HG03460 (cell line): ENCODE measurements around the gene SLC12A8.

Experiments used
- ATAC-seq: cut with Tn5 transposase; IDR thresholded peaks from one replicate; pipeline ENCODE4 v1.9.1; 2021; ENCODE audit not compliant: unreplicated experiment

SLC12A8 gene

GRCh38 chr3:125212509-125213363 is at the start of gene SLC12A8:
Gene SLC12A8 (minus strand): TSS chr3:125212748. CDS start chr3:125211349, 1,399 bp downstream.
- ATAC-seq: no peak

DNA sequence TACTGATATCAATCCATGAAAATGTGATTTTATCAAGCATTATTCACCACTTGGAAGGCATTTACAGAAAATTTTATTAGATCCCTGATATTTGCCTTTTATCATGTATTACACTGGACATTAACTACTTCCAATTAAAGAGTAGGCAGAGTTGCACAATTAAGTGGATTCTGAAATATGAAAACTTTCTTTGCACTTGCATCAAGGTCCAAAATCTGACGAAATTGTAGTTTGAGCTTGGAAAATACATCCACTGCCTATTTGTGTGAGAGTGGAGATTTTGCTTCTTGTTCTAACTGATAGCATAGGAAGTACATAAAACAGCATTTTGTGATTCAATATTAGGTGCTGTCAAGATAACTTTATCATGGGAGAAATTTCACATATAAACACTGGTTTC is 49.6 kb upstream of the SLC12A8 start:
- ATAC-seq: no peak

DNA sequence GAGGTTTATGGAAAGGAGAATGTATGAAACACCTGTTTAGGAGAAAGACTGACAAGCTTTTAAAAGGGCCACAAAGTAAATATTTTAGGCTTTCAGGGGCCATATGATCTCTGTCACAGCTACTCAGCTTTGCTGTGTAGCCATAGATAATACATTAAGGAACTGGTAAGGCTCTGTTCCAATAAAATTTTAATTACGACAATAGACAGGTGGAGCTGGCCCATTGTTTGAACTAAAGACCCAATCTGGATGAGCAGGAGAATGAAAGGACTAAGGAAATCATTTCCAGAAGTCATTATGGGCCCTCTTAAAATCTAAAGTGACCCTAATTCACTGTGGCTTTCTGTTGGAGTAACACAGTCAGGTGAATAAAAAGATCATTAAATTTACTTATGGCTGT is 48.5 kb upstream of the SLC12A8 start:
- no peak for ATAC-seq

DNA sequence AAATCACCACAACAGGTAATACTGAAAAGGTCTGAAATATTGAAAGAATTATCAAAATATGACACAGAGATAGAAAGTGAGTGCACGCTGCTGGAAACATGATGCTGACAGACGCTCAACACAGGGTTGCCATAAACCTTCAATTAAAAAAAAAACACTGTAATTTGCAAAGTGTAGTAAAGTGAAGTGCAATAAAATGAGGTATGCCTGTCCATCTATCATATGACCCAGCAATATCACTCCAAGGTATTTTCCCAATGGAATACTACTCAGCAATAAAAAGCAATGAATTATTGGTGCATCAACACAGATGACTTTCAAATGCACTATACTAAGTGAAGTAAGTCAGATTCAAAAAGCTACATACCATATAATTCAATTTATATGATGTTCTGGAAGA is 47.6 kb upstream of the SLC12A8 start:
- no peak for ATAC-seq

GRCh38 chr3:125257536-125257935 is 45.0 kb upstream of the SLC12A8 start:
- no peak for ATAC-seq

GRCh38 chr3:125256675-125257074 is 44.1 kb upstream of the SLC12A8 start:
- no peak for ATAC-seq

DNA sequence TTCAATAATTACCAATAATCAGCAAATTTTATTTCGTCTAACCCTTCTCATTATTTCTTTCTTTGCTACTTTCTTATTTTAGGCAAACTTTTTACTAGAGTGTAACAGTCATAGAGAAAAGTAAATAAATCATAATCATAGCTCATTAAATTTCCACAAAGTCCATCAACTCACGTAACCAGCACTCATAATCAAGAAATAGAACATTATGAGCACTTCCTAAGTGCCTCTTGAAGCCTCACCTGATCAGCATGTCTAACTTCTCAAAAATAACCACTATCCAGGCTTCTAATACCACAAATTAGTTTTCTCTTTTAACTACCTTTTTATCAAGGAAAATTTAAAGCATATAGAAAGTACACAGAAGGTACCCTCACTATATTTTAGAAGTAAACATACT is 38.4 kb upstream of the SLC12A8 start:
- no peak for ATAC-seq

- ATAC-seq: no peak
Measured at GRCh38 chr3:125246237-125246636, 33.7 kb upstream of the SLC12A8 start.

GRCh38 chr3:125245521-125245920 is 33.0 kb upstream of the SLC12A8 start:
- no peak for ATAC-seq

DNA sequence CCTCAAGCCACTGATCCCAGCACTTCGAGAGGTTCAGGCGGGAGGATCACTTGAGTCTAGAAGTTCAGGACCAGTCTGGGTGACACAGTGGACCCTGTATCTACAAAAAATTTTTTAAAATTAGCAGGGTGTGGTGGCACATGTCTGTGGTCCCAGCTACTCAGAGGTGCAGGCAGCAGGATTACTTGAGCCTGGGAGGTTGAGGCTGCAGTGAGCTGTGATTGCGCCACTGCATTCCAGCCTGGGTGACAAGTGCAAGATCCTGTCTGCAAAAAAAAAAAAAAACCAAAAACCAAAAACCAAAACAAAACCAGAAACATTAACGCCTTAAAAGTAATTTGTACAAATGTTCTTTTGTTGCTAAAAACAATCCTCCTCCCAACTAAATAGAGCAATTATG is 27.9 kb upstream of the SLC12A8 start:
- ATAC-seq: no peak

DNA sequence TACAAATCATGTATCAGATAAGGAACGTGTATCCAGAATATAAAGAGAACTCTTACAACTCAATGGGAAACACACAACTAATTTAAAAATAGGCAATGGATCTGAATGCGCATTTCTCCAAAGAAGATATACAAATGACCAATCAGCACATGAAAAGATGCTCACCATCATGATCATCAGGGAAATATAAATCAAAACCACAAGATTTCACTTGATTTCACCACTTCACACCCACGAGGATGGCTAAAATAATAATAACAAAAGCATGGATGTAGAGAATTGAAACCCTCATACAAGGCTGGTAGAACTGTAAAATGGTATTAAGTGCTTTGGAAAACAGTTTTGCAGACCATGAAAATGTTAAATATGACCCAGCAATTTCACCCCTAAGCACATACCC is 26.7 kb upstream of the SLC12A8 start:
- ATAC-seq: no peak

DNA sequence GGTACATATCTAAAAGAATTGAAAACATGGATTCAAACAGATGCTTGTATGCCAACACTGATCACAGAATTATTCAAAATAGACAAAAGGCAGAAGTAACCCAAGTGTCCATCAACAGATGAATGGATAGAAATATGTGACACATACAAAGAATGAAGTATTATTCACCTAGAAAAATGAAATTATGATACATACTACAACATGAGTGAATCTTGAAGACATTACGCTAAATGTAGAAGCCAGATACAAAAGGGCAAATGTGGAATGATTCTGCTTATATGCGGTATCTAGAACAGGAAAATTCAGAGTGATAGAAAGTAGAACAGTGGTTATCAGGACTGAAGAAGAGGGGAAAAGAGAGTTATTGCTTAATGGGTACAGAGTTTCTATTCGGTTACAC is 26.2 kb upstream of the SLC12A8 start:
- no peak for ATAC-seq

DNA sequence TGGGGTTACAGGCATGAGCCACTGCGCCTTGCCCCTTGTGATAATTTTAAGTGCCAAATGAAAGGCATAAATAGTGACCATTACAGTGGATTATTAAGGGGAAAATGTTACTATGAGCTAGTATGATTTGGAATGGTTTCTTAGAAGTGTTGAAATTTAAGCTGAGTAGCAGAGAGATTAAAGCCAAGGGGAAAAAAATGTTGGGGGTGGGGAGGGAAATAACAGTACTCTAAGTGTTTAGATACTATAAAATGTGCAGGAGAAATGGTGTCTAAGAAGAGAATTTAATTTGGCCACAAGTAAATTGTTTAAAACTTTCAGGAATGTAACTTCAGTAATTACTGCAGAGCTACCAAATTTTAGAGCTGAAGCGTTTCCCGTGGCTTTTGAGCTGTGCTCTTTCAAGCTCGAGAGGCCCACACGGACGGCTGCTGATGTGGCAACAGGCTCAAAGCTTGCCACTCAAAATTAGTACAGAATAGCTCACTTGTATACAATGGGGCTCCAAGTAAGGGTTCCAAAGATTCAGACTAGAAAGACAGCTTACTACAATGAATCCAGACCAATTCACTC is 23.9 kb upstream of the SLC12A8 start:
- ATAC-seq: no peak

GRCh38 chr3:125234831-125235230 is 22.3 kb upstream of the SLC12A8 start:
- ATAC-seq: no peak

DNA sequence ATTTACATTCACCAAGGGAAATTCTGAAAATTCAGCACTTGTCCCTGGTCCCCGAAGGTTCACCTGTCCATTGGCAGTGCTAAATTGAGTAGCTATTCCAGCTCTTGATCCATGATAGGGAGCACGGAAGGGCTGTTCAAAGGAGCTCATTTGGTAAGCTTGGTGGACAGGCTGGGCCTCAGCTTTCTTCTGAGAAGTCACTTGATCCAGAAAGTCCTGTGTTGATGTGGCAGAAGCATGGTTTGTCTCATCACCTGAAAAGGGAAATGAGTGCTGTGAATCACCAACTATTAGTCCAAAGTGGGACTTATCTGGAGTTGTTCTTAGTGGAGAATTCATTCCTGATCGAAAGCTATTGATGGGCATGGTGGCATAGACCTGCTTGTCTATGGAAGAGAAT is 19.9 kb upstream of the SLC12A8 start:
- no peak for ATAC-seq

DNA sequence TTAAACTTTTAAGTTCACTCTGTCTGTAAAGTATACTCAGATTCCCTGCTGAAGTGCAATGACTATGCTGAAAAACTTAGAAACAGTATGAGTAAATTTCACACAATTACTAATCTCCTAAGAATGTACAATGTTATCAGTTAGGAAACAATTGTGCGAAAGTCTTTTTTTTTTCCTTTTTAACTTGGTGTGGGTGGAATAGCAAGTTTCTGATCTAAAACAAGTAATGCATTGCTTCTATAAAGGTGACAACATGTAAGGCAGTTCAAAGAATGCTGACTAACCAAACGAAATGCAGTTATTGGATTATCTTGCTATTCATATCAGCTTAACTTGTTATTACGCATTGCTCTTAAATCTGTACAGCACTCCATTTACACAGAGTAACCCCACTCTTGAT is 19.3 kb upstream of the SLC12A8 start:
- ATAC-seq: no peak

- ATAC-seq: no peak
Measured at GRCh38 chr3:125229707-125230106, 17.2 kb upstream of the SLC12A8 start.

DNA sequence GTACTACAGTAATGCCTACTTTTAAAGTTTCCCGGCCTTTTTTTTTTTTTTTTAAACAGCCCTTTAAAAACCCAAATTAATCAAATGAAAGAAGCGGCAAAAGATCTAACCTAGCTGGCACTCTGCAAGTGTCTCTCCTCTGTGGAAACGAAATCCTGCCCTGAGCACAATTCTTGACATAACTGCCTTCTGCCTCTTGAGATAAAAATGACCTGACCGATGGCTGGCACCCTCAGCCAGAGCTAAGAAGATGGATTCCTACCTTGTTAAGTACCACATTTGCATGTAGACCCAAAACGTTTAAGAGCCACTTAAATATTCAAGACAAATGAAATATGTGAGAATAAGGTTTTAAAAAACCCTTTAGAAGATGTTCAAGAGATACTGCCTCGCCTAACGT is 16.6 kb upstream of the SLC12A8 start:
- ATAC-seq: no peak

- no peak for ATAC-seq
Measured at GRCh38 chr3:125221831-125222230, 9.3 kb upstream of the SLC12A8 start.

DNA sequence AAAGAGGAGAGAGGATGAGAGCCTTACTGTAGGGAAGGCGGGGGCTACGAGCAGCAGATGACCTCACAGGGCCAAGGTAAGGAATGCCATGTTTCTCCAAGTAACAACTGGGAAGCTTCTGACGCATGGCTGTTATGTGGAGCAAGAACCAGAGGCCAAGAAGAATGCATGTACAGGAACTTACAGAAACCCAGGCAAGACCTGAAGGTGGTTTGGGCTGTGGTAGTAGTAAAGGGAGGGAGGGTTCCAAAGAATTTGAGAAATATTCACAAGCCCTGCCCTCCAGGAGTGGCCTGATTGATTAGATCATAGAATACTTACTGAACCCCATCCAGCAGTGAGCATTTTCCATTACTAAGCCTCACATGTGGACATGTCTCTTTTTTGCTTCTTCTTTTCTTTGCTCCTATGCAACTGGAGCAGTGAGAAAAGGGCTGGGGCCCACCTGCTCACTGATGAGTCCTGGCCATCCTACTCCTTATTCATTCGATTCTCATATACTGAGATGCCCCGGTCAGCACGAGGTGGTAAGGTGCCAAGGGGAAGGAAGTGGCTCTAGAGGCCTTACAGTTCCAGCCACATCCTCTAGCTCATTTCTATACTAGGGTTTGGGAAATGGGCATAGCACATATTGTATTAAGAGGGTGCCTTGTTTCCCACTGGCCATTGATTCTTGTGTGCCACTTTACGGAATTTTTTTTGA is 8.3 kb upstream of the SLC12A8 start:
- ATAC-seq: no peak

DNA sequence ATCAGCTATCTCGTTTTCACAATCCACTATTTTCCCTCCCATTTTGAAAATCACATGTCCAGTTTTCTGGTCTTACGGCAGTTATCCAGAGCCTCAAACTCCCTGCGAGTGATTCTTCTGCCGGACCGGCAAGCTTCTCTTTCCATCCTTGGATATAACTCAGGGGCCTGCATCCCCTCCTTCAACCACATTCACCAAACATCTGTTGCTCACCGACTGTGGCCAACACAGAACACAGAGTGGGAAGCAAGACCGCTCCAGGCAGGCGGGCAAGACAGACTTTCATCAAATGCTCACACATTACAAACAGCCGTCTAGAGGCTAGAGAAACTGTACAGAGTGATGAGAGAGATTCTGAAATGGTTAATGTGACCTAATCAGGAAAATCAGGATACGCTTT is 7.6 kb upstream of the SLC12A8 start:
- no peak for ATAC-seq

DNA sequence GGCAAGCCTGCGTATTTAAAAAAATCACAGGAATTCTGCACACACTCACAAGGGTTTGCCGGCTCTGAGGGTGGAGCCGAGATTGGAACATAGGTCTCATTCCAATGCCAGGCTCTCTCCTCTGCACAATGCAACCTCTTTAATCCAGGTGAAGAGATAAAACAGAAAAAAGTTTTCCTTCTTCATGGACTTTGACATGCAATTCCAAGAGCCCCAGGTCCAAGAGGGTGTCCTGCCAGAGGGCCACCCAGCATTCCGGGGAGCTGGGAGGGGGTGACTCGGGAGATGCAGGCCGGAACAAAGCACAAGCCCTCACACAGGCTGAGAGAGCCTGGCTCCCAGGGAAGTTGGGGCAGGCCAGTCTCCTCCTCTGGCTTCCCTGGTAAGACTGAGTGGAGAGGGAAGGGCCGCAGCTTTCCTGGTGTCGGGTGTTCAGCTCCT is 6.7 kb upstream of the SLC12A8 start:
- no peak for ATAC-seq
